ENCODE measurements around the gene ODAD3. TPM values are rescaled to one million over a fixed set of nuclear protein-coding genes. Genes with fewer than 3 reads are reported as not detected.
"Not testable (repeated sequence)": the region's sequence is repeated elsewhere in the genome, so short reads cannot be mapped to it uniquely, and the experiment has no call there.

ODAD3 gene
- total and polyA plus RNA-seq, 2 experiments from 2014 or later: 1.3 to 1.9 TPM

- H4K20me1 ChIP-seq (ENCODE audit: insufficient read depth, poor library complexity, severe bottlenecking): no peaks in the 10 kb centered on the region
- H3K9me2 ChIP-seq (replicated peaks; ENCODE audit: insufficient read depth): no peaks in the 10 kb centered on the region
- TF ChIP-seq CTCF (IDR thresholded peaks at IDR 0.05; ENCODE audit: poor library complexity) (no peak), EZH2 (IDR thresholded peaks at IDR 0.05; ENCODE audit: borderline replicate concordance) (no peak), EZH2phosphoT487 (IDR thresholded peaks at IDR 0.05; ENCODE audit: low read depth, severe bottlenecking, unreplicated experiment) (no peak)
- no peaks in the 10 kb centered on the region for H3K9me3 ChIP-seq (ENCODE audit: low read depth)
- H3K4me1 ChIP-seq (ENCODE audit: insufficient read depth): no peaks in the 10 kb centered on the region
- H3K4me3 ChIP-seq: no peak overlapping the region
- H3K27ac ChIP-seq: no peak overlapping the region
- H3K27me3 ChIP-seq: no peaks in the 10 kb centered on the region
- no peaks in the 10 kb centered on the region for H3K36me3 ChIP-seq (replicated peaks; ENCODE audit: insufficient read depth, low read depth)
- DNase-seq (ENCODE audit: low spot score): no peak
- WGBS (ENCODE audit: low lambda C conversion rate, missing lambda C conversion rate): 78% methylated on average over 2 of the region's 2 CpGs
- no peak overlapping the region for H2AFZ ChIP-seq
- H3K4me2 ChIP-seq: no peak overlapping the region
- peaks cover 6% of the 10 kb centered on the region for H3K79me2 ChIP-seq
These were observed 20.4 kb downstream of the ODAD3 start for GRCh38 chr19:11414544-11414943.

GRCh38 chr19:11410682-11411081, 24.2 kb downstream of the ODAD3 start:
- Histone ChIP-seq H3K27ac (no peak overlapping the region), H2AFZ (no peak overlapping the region), H3K4me1 (ENCODE audit: insufficient read depth) (no peaks in the 10 kb centered on the region), H3K9me2 (replicated peaks; ENCODE audit: insufficient read depth) (no peaks in the 10 kb centered on the region), H3K4me2 (no peak overlapping the region), H3K36me3 (replicated peaks; ENCODE audit: insufficient read depth, low read depth) (no peaks in the 10 kb centered on the region), H3K4me3 (no peak overlapping the region), H3K79me2 (no peaks in the 10 kb centered on the region), H4K20me1 (ENCODE audit: insufficient read depth, poor library complexity, severe bottlenecking) (no peaks in the 10 kb centered on the region), H3K9me3 (ENCODE audit: low read depth) (no peaks in the 10 kb centered on the region), H3K27me3 (no peaks in the 10 kb centered on the region)
- no peak for DNase-seq (ENCODE audit: low spot score)
- TF ChIP-seq EZH2phosphoT487 (IDR thresholded peaks at IDR 0.05; ENCODE audit: low read depth, severe bottlenecking, unreplicated experiment): no peak
- no peak for TF ChIP-seq EZH2 (IDR thresholded peaks at IDR 0.05; ENCODE audit: borderline replicate concordance)
- no peak for TF ChIP-seq CTCF (IDR thresholded peaks at IDR 0.05; ENCODE audit: poor library complexity)
- 57% methylated on average over 8 of the region's 8 CpGs for WGBS (ENCODE audit: low lambda C conversion rate, missing lambda C conversion rate)

DNA sequence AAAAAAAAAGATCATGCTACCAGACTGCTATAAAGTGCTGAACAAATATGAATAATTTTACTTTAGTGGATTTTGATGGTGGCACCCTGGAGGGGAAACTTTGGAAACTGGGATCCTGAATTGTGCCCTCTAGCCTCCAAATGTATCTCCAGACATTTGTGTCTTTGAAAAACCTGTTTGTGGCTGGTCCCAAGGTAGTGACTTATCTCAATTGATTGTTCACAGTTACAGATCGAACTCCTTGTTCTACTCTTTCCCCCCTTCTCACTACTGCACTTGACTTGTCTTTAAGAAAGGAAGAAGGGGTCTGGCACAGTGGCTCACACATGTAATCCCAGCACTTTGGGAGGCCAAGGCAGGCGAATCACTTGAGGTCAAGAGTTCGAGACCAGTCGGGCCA, 26.3 kb downstream of the ODAD3 start:
- H3K9me2 ChIP-seq (replicated peaks; ENCODE audit: insufficient read depth): no peaks in the 10 kb centered on the region
- no peaks in the 10 kb centered on the region for H4K20me1 ChIP-seq (ENCODE audit: insufficient read depth, poor library complexity, severe bottlenecking)
- no peaks in the 10 kb centered on the region for H3K4me1 ChIP-seq (ENCODE audit: insufficient read depth)
- no peak overlapping the region for H2AFZ ChIP-seq
- H3K36me3 ChIP-seq (replicated peaks; ENCODE audit: insufficient read depth, low read depth): no peaks in the 10 kb centered on the region
- no peaks in the 10 kb centered on the region for H3K79me2 ChIP-seq
- no peak for DNase-seq (ENCODE audit: low spot score)
- TF ChIP-seq EZH2phosphoT487 (IDR thresholded peaks at IDR 0.05; ENCODE audit: low read depth, severe bottlenecking, unreplicated experiment) (no peak), CTCF (IDR thresholded peaks at IDR 0.05; ENCODE audit: poor library complexity) (no peak), EZH2 (IDR thresholded peaks at IDR 0.05; ENCODE audit: borderline replicate concordance) (no peak)
- H3K9me3 ChIP-seq (ENCODE audit: low read depth): no peaks in the 10 kb centered on the region
- no peak overlapping the region for H3K27ac ChIP-seq
- 96% methylated on average over 4 of the region's 4 CpGs for WGBS (ENCODE audit: low lambda C conversion rate, missing lambda C conversion rate)
- no peak overlapping the region for H3K4me3 ChIP-seq
- H3K27me3 ChIP-seq: no peaks in the 10 kb centered on the region
- H3K4me2 ChIP-seq: no peak overlapping the region

GRCh38 chr19:11406703-11407236, 28.2 kb downstream of the ODAD3 start:
- H3K27me3 ChIP-seq; H4K20me1 ChIP-seq (ENCODE audit: insufficient read depth, poor library complexity, severe bottlenecking); H2AFZ ChIP-seq; H3K27ac ChIP-seq; H3K4me1 ChIP-seq (ENCODE audit: insufficient read depth); H3K4me2 ChIP-seq; H3K79me2 ChIP-seq; H3K4me3 ChIP-seq; H3K36me3 ChIP-seq (replicated peaks; ENCODE audit: insufficient read depth, low read depth); DNase-seq (ENCODE audit: low spot score); H3K9me2 ChIP-seq (replicated peaks; ENCODE audit: insufficient read depth); H3K9me3 ChIP-seq (ENCODE audit: low read depth): not testable (repeated sequence)
- WGBS (ENCODE audit: low lambda C conversion rate, missing lambda C conversion rate): 95% methylated on average over 12 of the region's 12 CpGs

All from hepatocyte (in vitro differentiated cells).